Smooth muscle cell (in vitro differentiated cells): ENCODE results near the gene COPS3. TPM values are rescaled to one million over a fixed set of nuclear protein-coding genes. Genes with fewer than 3 reads are reported as not detected.

Experiments
- DNase-seq: peaks from one replicate; lab custom pipeline; 2025; ENCODE audit not compliant: unreplicated experiment; lab: John Stamatoyannopoulos, UW
- H2AFZ ChIP-seq: fragments of 200-600 bp; sonication (generic); 2 replicates; pipeline ENCODE4 v1.6.0; 2016; ENCODE audit warnings: antibody characterized with exemption, low read depth, mild to moderate bottlenecking
- H3F3A ChIP-seq: fragments of 200-600 bp; sonication (generic); 2 replicates; pipeline ENCODE4 v1.6.0; 2017; ENCODE audit warnings: antibody characterized with exemption, low read depth
- H3K27ac ChIP-seq: fragments of 200-600 bp; sonication (generic); 2 replicates; pipeline ENCODE4 v1.5.1; 2016; ENCODE audit warnings: low read depth, mild to moderate bottlenecking
- H3K27me3 ChIP-seq: fragments of 200-600 bp; sonication (generic); 2 replicates; pipeline ENCODE4 v1.6.1; 2016; ENCODE audit warnings: low read depth, mild to moderate bottlenecking
- H3K36me3 ChIP-seq: fragments of 200-600 bp; sonication (generic); 2 replicates; pipeline ENCODE4 v1.5.1; 2016; ENCODE audit warnings: low read depth
- H3K4me1 ChIP-seq: fragments of 200-600 bp; sonication (generic); 2 replicates; pipeline ENCODE4 v1.5.1; 2016; ENCODE audit warnings: low read depth
- H3K4me2 ChIP-seq: fragments of 200-600 bp; sonication (generic); 2 replicates; pipeline ENCODE4 v1.6.0; 2016; ENCODE audit warnings: mild to moderate bottlenecking
- H3K4me3 ChIP-seq: fragments of 200-600 bp; sonication (generic); 2 replicates; pipeline ENCODE4 v1.5.1; 2016; ENCODE audit warnings: mild to moderate bottlenecking
- H3K79me2 ChIP-seq: fragments of 200-600 bp; sonication (generic); 2 replicates; pipeline ENCODE4 v1.6.0; 2016; ENCODE audit warnings: low read depth, mild to moderate bottlenecking
- H3K9ac ChIP-seq: fragments of 200-600 bp; sonication (generic); 2 replicates; pipeline ENCODE4 v1.6.0; 2016; ENCODE audit warnings: low read depth
- H3K9me3 ChIP-seq: fragments of 200-600 bp; sonication (generic); replicated peaks from 2 replicates; pipeline ENCODE4 v1.5.1; 2016; ENCODE audit warnings: low read depth
- H4K20me1 ChIP-seq: fragments of 200-600 bp; sonication (generic); 2 replicates; pipeline ENCODE4 v1.6.0; 2016; ENCODE audit warnings: low read depth
- WGBS: methylation state at CpG from one replicate; pipeline ENCODE4 v1.1.7; 2016; ENCODE audit warnings: low lambda C conversion rate; 5-methylcytosine and 5-hydroxymethylcytosine counted together
- polyA plus RNA-seq: library from polyadenylated mRNA; unstranded; fragments of >200 nt; fragmentation: Nextera tagmentation; extraction: Ambion mirVana; gene quantifications from 2 replicates; pipeline ENCODE4 v1.2.1, GENCODE V29; 2016
- total RNA-seq: library from RNA; depleted of rRNA; stranded (reverse); fragments of >200 nt; gene quantifications from 2 replicates; pipeline ENCODE4 v1.2.3, GENCODE V29; 2014
- TF ChIP-seq, protein P1 (sequence below): fragments of 200-600 bp; sonication (generic); IDR thresholded peaks from 2 replicates; pipeline ENCODE4 v1.5.1; 2017; ENCODE audit warnings: borderline replicate concordance, mild to moderate bottlenecking, antibody characterized with exemption; ENCODE audit not compliant: insufficient read depth, poor library complexity, severe bottlenecking

The COPS3 gene
- total RNA-seq: 77.0 and 107 TPM in 2 replicates
- 68.3 and 76.4 TPM in 2 replicates for polyA plus RNA-seq

DNA sequence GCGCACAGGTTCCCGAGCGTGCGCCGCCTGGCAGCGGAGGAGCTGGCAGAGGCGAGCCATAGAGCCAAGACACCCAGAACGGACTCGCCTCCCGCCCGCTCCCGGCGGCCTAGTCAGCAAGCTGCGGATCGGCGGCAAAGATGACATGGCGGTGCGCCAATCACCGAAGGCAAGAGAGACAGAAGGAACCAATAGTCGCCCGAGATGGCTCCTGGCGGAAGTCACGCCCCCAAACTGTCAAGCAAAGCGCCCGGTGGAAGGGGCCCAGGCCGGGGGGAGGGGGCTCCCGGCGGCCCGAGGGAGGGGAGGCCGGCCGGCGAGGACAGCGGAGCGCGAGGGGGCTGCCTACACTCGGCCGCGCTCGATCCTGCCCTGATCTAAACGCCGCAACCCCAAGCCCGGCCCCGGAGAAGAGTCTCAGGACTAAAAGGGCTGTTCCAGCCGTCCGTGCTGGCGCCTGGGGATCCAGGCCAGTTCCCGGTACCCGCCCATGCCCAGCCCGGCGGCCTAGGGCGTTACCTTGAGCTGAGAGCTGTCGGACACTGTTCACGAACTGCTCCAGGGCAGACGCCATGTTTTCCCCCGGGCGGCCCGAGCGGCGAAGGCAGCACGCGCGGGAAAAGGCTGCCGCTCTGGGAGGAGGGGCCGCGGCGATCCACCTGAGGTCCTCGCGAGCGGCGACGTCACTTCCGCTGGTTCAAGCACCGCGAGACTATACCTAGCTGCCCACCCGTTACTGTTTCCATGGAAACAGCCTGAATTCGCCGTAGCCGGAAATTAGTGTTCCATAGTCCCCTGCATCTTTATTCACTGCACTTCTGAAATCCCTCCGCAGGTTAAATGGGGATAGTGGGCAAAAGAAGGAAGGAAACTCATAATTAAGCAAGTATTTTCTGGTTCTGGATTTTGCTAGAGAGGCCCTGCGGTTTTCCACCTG lies at the start of gene COPS3:
Gene COPS3, minus strand, starts transcription at position 634 of the 937 bp plus-strand sequence. Its CDS starts 60 bp downstream, at position 574.
- under 1% methylated on average over 65 of the region's 80 CpGs for WGBS
- H3K9me3 ChIP-seq: no peaks in the 10 kb centered on the region
- peak within 1 kb of the TSS; percentile 97 for H3K27ac ChIP-seq
- H2AFZ ChIP-seq: peak within 1 kb of the TSS; percentile 98
- H4K20me1 ChIP-seq: peaks cover 41% of the 10 kb centered on the region
- TF ChIP-seq, protein P1, sequence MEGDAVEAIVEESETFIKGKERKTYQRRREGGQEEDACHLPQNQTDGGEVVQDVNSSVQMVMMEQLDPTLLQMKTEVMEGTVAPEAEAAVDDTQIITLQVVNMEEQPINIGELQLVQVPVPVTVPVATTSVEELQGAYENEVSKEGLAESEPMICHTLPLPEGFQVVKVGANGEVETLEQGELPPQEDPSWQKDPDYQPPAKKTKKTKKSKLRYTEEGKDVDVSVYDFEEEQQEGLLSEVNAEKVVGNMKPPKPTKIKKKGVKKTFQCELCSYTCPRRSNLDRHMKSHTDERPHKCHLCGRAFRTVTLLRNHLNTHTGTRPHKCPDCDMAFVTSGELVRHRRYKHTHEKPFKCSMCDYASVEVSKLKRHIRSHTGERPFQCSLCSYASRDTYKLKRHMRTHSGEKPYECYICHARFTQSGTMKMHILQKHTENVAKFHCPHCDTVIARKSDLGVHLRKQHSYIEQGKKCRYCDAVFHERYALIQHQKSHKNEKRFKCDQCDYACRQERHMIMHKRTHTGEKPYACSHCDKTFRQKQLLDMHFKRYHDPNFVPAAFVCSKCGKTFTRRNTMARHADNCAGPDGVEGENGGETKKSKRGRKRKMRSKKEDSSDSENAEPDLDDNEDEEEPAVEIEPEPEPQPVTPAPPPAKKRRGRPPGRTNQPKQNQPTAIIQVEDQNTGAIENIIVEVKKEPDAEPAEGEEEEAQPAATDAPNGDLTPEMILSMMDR: no peak
- no peaks in the 10 kb centered on the region for H3F3A ChIP-seq
- peak within 1 kb of the TSS; percentile 97 for H3K9ac ChIP-seq
- peak; percentile 90 for DNase-seq
- H3K27me3 ChIP-seq: no peaks in the 10 kb centered on the region
- no peaks in the 10 kb centered on the region for H3K36me3 ChIP-seq
- H3K4me1 ChIP-seq: peaks cover 16% of the 10 kb centered on the region
- peak within 1 kb of the TSS; percentile 85 for H3K4me3 ChIP-seq
- H3K79me2 ChIP-seq: peaks cover 46% of the 10 kb centered on the region
- H3K4me2 ChIP-seq: peak within 1 kb of the TSS; percentile 97

DNA sequence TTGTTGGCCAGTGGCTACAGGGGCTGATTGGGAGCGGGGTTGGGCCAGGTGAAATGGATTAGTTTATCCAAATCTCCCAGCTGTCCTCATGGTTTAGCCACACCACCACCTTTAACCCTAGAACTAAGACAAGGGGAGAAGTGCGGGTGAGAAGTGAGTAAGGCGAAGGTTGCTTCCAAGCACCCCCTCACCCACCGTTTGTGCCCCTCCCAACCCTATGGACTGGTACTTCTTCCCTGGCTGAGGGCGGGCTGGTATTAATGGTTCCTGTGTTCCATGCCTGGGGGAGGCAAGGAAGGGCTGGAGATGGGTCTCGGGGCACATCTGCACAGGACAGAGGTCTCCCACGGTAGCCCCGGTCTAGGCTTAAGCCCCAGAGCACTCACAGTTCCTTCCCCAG lies 47.2 kb upstream of the COPS3 start:
- no peak for DNase-seq

GRCh38 chr17:17326275-17326875 lies 45.3 kb upstream of the COPS3 start:
- Histone ChIP-seq H3K4me1 (no peaks in the 10 kb centered on the region), H3K27ac (no peak overlapping the region), H3K9me3 (no peaks in the 10 kb centered on the region)

More for the DNA sequence above, 47.2 kb upstream of the COPS3 start:
- 81% methylated on average over 8 of the region's 8 CpGs for WGBS
- no peaks in the 10 kb centered on the region for H3K36me3 ChIP-seq
- H3K4me3 ChIP-seq: no peak overlapping the region
- H2AFZ ChIP-seq: no peak overlapping the region
- H3K4me1 ChIP-seq: no peaks in the 10 kb centered on the region
- no peaks in the 10 kb centered on the region for H3K79me2 ChIP-seq
- H3F3A ChIP-seq: no peaks in the 10 kb centered on the region
- H3K27ac ChIP-seq: no peak overlapping the region
- H3K9ac ChIP-seq: no peak overlapping the region
- H3K4me2 ChIP-seq: no peak overlapping the region
- H3K27me3 ChIP-seq: no peaks in the 10 kb centered on the region
- TF ChIP-seq, protein P1: no peak
- no peaks in the 10 kb centered on the region for H3K9me3 ChIP-seq
- H4K20me1 ChIP-seq: no peaks in the 10 kb centered on the region

More at GRCh38 chr17:17326275-17326875, 45.3 kb upstream of the COPS3 start:
- no peaks in the 10 kb centered on the region for H4K20me1 ChIP-seq
- no peak overlapping the region for H3K9ac ChIP-seq
- no peak overlapping the region for H2AFZ ChIP-seq
- H3K36me3 ChIP-seq: no peaks in the 10 kb centered on the region
- DNase-seq: no peak
- no peaks in the 10 kb centered on the region for H3F3A ChIP-seq
- no peak overlapping the region for H3K4me3 ChIP-seq
- H3K4me2 ChIP-seq: no peak overlapping the region
- H3K79me2 ChIP-seq: no peaks in the 10 kb centered on the region
- H3K27me3 ChIP-seq: no peaks in the 10 kb centered on the region
- TF ChIP-seq, protein P1: no peak
- 93% methylated on average over 13 of the region's 13 CpGs for WGBS
